GM10248 (cell line): ENCODE measurements around the gene TBCCD1.

Source experiments
- CTCF ChIA-PET: fragments of 300-600 bp; sonication (Branson Sonifier 250); formaldehyde crosslinking; extraction: SDS; loops from one replicate; lab custom pipeline; 2021; ENCODE audit warnings: antibody characterized with exemption; lab: Yijun Ruan, JAX
- POLR2A ChIA-PET: fragments of 350-650 bp; sonication (Branson Sonifier 250); formaldehyde crosslinking; extraction: SDS; loops from one replicate; lab custom pipeline; 2020; ENCODE audit warnings: antibody characterized with exemption; lab: Yijun Ruan, JAX
- DNase-seq: peaks from one replicate; pipeline ENCODE4 v3.0.0; 2012; ENCODE audit errors: extremely low spot score
- CTCF ChIP-seq: IDR thresholded peaks from 2 replicates; pipeline ENCODE4 v1.5.1; 2012; ENCODE audit warnings: mild to moderate bottlenecking, low read depth; ENCODE audit errors: extremely low read depth, missing control alignments, control extremely low read depth

TBCCD1 gene

DNA sequence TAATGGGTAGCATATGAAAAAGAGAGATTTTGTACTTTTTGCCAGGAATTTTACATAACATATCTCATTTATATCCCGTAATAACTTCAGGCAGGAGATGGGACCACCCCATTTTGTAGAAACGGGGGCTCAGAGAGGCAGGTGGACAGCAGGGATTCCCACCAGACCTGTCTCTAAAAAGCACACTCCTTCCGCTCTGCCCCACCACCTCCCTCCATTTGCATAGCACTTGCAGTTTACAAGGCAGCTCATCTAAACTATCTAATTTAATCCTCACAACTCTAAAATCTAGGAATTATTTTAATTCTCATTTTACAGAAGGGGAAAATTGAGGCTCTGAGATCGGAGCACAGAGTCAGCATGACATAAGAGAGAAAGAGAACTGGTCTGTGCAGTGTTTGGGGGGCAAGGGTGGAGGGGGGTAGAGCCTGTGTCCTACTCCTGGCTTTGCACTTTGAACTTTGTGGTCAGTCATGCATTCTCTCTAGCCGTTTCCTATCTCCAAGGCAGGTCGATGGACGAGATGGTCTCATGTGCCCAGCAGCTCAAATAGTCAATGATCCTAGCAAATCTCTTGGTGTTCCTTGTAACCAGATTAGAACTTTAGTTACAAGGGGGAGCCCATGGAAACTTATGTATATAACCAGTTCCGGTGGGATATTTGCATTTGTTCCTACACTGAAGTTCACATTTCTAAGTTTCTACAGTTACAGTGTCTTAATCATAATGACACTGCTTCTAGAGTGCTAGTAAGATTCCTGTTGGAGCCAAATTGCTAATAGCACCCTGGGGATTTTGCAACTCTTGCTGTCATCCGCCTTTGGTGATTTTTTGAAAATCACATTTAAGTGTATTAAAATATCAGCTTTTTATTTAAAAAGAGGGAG is 41.5 kb downstream of the TBCCD1 start:
- no peak for TF ChIP-seq CTCF
- ChIA-PET POLR2A (interaction anchor here (1.2 kb wide), 2 partner anchors 8 to 9 kb away, joined by 4 to 5 read pairs; no protein-coding TSS in a partner anchor), CTCF (interaction anchor here (1.0 to 6.9 kb wide), 7 partner anchors 9 to 542 kb away, joined by 3 to 110 read pairs (median 7); no protein-coding TSS in a partner anchor)
- DNase-seq = no peak

GRCh38 chr3:186524616-186525015 is 42.5 kb downstream of the TBCCD1 start:
- no peak for DNase-seq
- CTCF ChIA-PET = interaction anchor here (5.7 to 6.9 kb wide), 2 partner anchors 13 to 14 kb away, joined by 62 to 110 read pairs; no protein-coding TSS in a partner anchor
- POLR2A ChIA-PET = interaction anchor here (1.2 kb wide), 1 partner anchor 9 kb away, joined by 5 read pairs; no protein-coding TSS in a partner anchor
- no peak for TF ChIP-seq CTCF

GRCh38 chr3:186523434-186523833 is 43.7 kb downstream of the TBCCD1 start:
- no peak for DNase-seq
- TF ChIP-seq CTCF = no peak
- POLR2A ChIA-PET = no interaction called here
- CTCF ChIA-PET = interaction anchor here (0.8 to 7.8 kb wide), 5 partner anchors 11 to 265 kb away, joined by 3 to 68 read pairs (median 3); no protein-coding TSS in a partner anchor

DNA sequence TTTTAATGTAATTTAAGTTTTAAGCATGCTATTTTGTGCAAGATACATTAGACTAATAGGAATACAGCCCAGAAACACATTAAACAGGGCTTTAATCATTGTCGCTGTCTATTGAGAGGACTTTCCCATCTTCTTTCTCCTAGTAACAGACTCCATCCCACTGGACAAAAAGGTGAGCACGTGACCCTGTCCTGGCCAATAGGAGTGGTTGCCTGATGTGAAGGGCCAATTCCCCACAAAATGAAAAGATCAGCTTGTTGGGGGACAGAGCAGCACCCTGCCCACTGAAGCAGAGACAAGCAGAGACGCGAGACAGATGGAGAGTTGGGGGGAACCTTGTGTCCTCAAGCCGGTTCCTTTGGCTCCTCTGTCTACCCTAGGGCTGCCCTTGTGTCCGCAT is 44.1 kb downstream of the TBCCD1 start:
- POLR2A ChIA-PET = no interaction called here
- no peak for TF ChIP-seq CTCF
- no peak for DNase-seq
- CTCF ChIA-PET = interaction anchor here (0.8 to 7.8 kb wide), 7 partner anchors 10 to 280 kb away, joined by 3 to 68 read pairs (median 3); no protein-coding TSS in a partner anchor

- DNase-seq = peak; percentile 59
- ChIA-PET CTCF (interaction anchor here (1.2 to 7.8 kb wide), 6 partner anchors 8 to 262 kb away, joined by 3 to 68 read pairs (median 31); no protein-coding TSS in a partner anchor), POLR2A (interaction anchor here (0.6 to 2.9 kb wide), 2 partner anchors 13 to 14 kb away, joined by 3 to 10 read pairs; no protein-coding TSS in a partner anchor)
- no peak for TF ChIP-seq CTCF
These were observed 45.9 kb downstream of the TBCCD1 start for GRCh38 chr3:186520957-186521842.
